Caco-2 (cell line): Measurements from ENCODE around the gene KRT83. TPM values are rescaled to one million over a fixed set of nuclear protein-coding genes. Genes with fewer than 3 reads are reported as not detected.
A peak's percentile ranks its signal among the peaks of the same experiment; 100 is the strongest.

Source experiments
- BruUV-seq: library from RNA; stranded (reverse); fragments of 400-500 nt; replicated peaks from 2 replicates; lab custom pipeline; 2021; lab: Mats Ljungman, UMichigan
- CTCF ChIA-PET: fragments of 300-600 bp; sonication (Branson Sonifier 250); formaldehyde crosslinking; loops from one replicate; lab custom pipeline; 2022; ENCODE audit warnings: antibody characterized with exemption; lab: Charles Lee
- POLR2A ChIA-PET: fragments of 300-600 bp; sonication (Branson Sonifier 250); formaldehyde crosslinking; loops from one replicate; lab custom pipeline; 2022; ENCODE audit warnings: antibody characterized with exemption; lab: Charles Lee
- DNase-seq, 2 experiments: peaks; one replicate each; pipeline versions ENCODE4 v3.0.0 to v3.0.0-alpha.2; 2020 to 2022
- H3K27me3 ChIP-seq: replicated peaks from 2 replicates; pipeline ENCODE4 v1.6.0; 2011; ENCODE audit warnings: low read length; ENCODE audit not compliant: control insufficient read depth, insufficient read depth
- H3K36me3 ChIP-seq: 2 replicates; pipeline ENCODE4 v1.5.1; 2011; ENCODE audit warnings: low read length; ENCODE audit not compliant: control insufficient read depth, insufficient read depth
- H3K4me1 ChIP-seq: fragments of 250-450 bp; sonication (Bioruptor Pico); 2 replicates; pipeline ENCODE4 v1.5.1; 2020; ENCODE audit warnings: mild to moderate bottlenecking
- H3K4me3 ChIP-seq: 2 replicates; pipeline ENCODE4 v1.5.1; 2011; ENCODE audit warnings: low read depth, mild to moderate bottlenecking, control low read depth, low read length
- H3K9me3 ChIP-seq: fragments of 250-450 bp; sonication (Bioruptor Pico); 2 replicates; pipeline ENCODE4 v1.5.1; 2020; ENCODE audit warnings: mild to moderate bottlenecking, moderate library complexity
- H3K27ac Mint-ChIP-seq: one replicate; pipeline ENCODE4 v1.8.0; 2022; ENCODE audit warnings: mixed read lengths; ENCODE audit not compliant: unreplicated experiment
- H3K27me3 Mint-ChIP-seq: one replicate; pipeline ENCODE4 v1.8.0; 2022; ENCODE audit warnings: mixed read lengths; ENCODE audit not compliant: insufficient read depth, unreplicated experiment
- H3K36me3 Mint-ChIP-seq: one replicate; pipeline ENCODE4 v1.8.0; 2022; ENCODE audit warnings: mild to moderate bottlenecking, mixed read lengths; ENCODE audit not compliant: insufficient read depth, unreplicated experiment
- H3K4me1 Mint-ChIP-seq: one replicate; pipeline ENCODE4 v1.8.0; 2022; ENCODE audit warnings: low read depth, mixed read lengths; ENCODE audit not compliant: unreplicated experiment
- H3K4me3 Mint-ChIP-seq: one replicate; pipeline ENCODE4 v1.8.0; 2022; ENCODE audit warnings: mild to moderate bottlenecking, moderate library complexity, mixed read lengths; ENCODE audit not compliant: unreplicated experiment
- H3K9me3 Mint-ChIP-seq: one replicate; pipeline ENCODE4 v1.8.0; 2022; ENCODE audit warnings: mixed read lengths; ENCODE audit not compliant: unreplicated experiment
- CTCF ChIP-seq, 2 experiments: fragments of 200-600 bp in 1 of 2; IDR thresholded peaks; 1 replicate in 1 of 2; 2 replicates in 1 of 2; pipeline versions ENCODE4 v1.5.1 to v1.8.0; 2011 to 2022; ENCODE audit warnings: antibody characterized with exemption in 1 of 2, control low read depth in 1 of 2, inconsistent platforms in 1 of 2, low read depth in 1 of 2, low read length in 1 of 2, mild to moderate bottlenecking in 1 of 2, moderate library complexity in 1 of 2; ENCODE audit not compliant: insufficient read depth in 1 of 2, severe bottlenecking in 1 of 2, unreplicated experiment in 1 of 2
- intact Hi-C: fragments of 100-400 bp; cut with micrococcal nuclease; formaldehyde crosslinking; loops from one replicate; pipeline ENCODE4 v1.10.0; 2022; ENCODE audit not compliant: unreplicated experiment
- total RNA-seq: library from RNA; stranded (reverse); gene quantifications from 2 replicates; pipeline ENCODE4 v1.2.3, GENCODE V29; 2022

Gene KRT83
- total RNA-seq, 1 experiment from 2014 or later: not detected

GRCh38 chr12:52280796-52281560 lies 40.2 kb downstream of the KRT83 start:
- no peaks in the 10 kb centered on the region for H3K27me3 Mint-ChIP-seq
- Histone ChIP-seq H3K9me3 (no peaks in the 10 kb centered on the region), H3K4me1 (peaks cover 33% of the 10 kb centered on the region), H3K4me3 (no peak overlapping the region), H3K36me3 (no peaks in the 10 kb centered on the region), H3K27me3 (no peaks in the 10 kb centered on the region)
- POLR2A ChIA-PET: interaction anchor here (1.5 kb wide), 1 partner anchor 27 kb away, joined by 3 read pairs; no protein-coding TSS in a partner anchor
- no peak for TF ChIP-seq CTCF (IDR thresholded peaks at IDR 0.05; ENCODE audit: insufficient read depth in 1 of 2, low read depth in 1 of 2, low read length in 1 of 2, severe bottlenecking in 1 of 2, unreplicated experiment in 1 of 2)
- H3K4me3 Mint-ChIP-seq: no peak overlapping the region
- CTCF ChIA-PET: interaction anchor here (1.4 to 2.7 kb wide), 4 partner anchors 38 to 65 kb away, joined by 3 to 8 read pairs (median 6); no protein-coding TSS in a partner anchor
- H3K4me1 Mint-ChIP-seq: peaks cover 27% of the 10 kb centered on the region
- no peaks in the 10 kb centered on the region for H3K36me3 Mint-ChIP-seq
- H3K9me3 Mint-ChIP-seq: no peaks in the 10 kb centered on the region
- DNase-seq: peak; percentile 65 to 69
- intact Hi-C loops: loop anchor here (2.0 to 5.0 kb wide), 4 partner anchors 18 to 46 kb away; no protein-coding TSS in a partner anchor
- H3K27ac Mint-ChIP-seq: peak overlapping the region; percentile 89
- TSS peak; percentile 82 for BruUV-seq

GRCh38 chr12:52280319-52280795 lies 40.8 kb downstream of the KRT83 start:
- no TSS peak for BruUV-seq
- Histone ChIP-seq H3K36me3 (no peaks in the 10 kb centered on the region), H3K9me3 (no peaks in the 10 kb centered on the region), H3K4me3 (no peak overlapping the region), H3K27me3 (no peaks in the 10 kb centered on the region), H3K4me1 (peaks cover 33% of the 10 kb centered on the region)
- H3K36me3 Mint-ChIP-seq: no peaks in the 10 kb centered on the region
- H3K4me1 Mint-ChIP-seq: peaks cover 27% of the 10 kb centered on the region
- no peaks in the 10 kb centered on the region for H3K9me3 Mint-ChIP-seq
- no peaks in the 10 kb centered on the region for H3K27me3 Mint-ChIP-seq
- ChIA-PET POLR2A (interaction anchor here (1.5 kb wide), 1 partner anchor 28 kb away, joined by 3 read pairs; no protein-coding TSS in a partner anchor), CTCF (interaction anchor here (1.4 to 2.7 kb wide), 4 partner anchors 39 to 64 kb away, joined by 3 to 8 read pairs (median 6); no protein-coding TSS in a partner anchor)
- DNase-seq: peak; percentile 70 to 76
- no peak for TF ChIP-seq CTCF (IDR thresholded peaks at IDR 0.05; ENCODE audit: insufficient read depth in 1 of 2, low read depth in 1 of 2, low read length in 1 of 2, severe bottlenecking in 1 of 2, unreplicated experiment in 1 of 2)
- intact Hi-C loops: loop anchor here (2.0 to 5.0 kb wide), 4 partner anchors 18 to 47 kb away; no protein-coding TSS in a partner anchor
- H3K27ac Mint-ChIP-seq: peak overlapping the region; percentile 89
- H3K4me3 Mint-ChIP-seq: no peak overlapping the region
